SU-DHL-6 (cell line): ENCODE results near the gene ANKS1B.

Experiments used
- CTCF ChIP-seq: fragments of 200-600 bp; sonication (generic); IDR thresholded peaks from one replicate; pipeline ENCODE4 v1.5.1; 2017; ENCODE audit warnings: antibody characterized with exemption, mild to moderate bottlenecking, low read length, moderate library complexity; ENCODE audit not compliant: insufficient read depth, poor library complexity, severe bottlenecking
- EZH2phosphoT487 ChIP-seq: fragments of 200-600 bp; sonication (generic), shearing (Covaris generic); conservative IDR thresholded peaks from 2 replicates; pipeline ENCODE4 v1.6.1; 2018; ENCODE audit warnings: mild to moderate bottlenecking, antibody characterized with exemption, low read length, moderate library complexity, mixed read lengths

- TF ChIP-seq CTCF (no peak), EZH2phosphoT487 (no peak)
These were observed 1007.5 kb downstream of the ANKS1B start for GRCh38 chr12:98977186-98977585.
